ENCODE results near the gene SH2B3. TPM values are rescaled to one million over a fixed set of nuclear protein-coding genes. Genes with fewer than 3 reads are reported as not detected.

The SH2B3 gene
- total and polyA plus RNA-seq, 9 of the 15 experiments (the other 6 are each of a cell fraction or from before 2014, with no cell fraction given), result 10.8 to 75.3 (median 37.4) TPM

DNA sequence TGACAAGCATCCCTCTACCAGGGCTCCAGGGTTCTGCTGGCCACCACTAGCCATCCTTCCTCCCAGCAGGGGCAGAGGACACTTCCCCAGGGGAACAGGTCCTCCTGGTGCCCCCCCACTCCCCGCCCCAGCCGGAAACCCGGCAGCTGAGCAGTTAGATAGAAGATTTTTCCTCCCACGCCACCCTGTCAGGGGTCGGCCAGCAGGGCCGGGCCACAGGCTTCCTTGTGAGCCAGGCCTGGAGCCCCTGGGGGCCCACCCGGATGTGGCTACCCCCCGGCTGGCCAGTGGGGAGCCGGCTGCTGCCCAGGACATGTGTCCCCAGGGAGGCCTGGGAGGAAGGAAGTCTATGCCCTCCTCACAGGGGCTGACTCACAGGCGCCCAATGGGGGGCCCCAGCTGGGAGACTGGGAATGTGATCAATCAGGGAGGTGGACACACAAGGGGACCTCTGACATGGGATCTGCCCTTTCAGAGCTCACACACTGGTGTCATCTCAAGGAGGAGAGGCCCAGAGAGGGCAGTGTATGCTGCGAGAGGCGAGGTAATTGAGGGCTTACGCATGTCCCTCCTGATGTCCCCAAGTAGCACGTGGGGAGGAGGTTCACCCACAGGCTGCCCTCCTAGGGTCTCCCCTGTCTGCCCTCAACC is 4.2 kb downstream of the SH2B3 start (continued):
- TF ChIP-seq, protein P1, sequence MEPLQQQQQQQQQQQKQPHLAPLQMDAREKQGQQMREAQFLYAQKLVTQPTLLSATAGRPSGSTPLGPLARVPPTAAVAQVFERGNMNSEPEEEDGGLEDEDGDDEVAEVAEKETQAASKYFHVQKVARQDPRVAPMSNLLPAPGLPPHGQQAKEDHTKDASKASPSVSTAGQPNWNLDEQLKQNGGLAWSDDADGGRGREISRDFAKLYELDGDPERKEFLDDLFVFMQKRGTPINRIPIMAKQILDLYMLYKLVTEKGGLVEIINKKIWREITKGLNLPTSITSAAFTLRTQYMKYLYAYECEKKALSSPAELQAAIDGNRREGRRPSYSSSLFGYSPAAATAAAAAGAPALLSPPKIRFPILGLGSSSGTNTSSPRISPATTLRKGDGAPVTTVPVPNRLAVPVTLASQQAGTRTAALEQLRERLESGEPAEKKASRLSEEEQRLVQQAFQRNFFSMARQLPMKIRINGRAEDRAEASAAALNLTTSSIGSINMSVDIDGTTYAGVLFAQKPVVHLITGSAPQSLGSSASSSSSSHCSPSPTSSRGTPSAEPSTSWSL (CRISPR knock-in tag; IDR thresholded peaks at IDR 0.05; ENCODE audit: borderline replicate concordance), result no peak
- TF ChIP-seq ASH1L (IDR thresholded peaks at IDR 0.05; ENCODE audit: borderline replicate concordance, low read depth, partially characterized antibody), result no peak
- TF ChIP-seq, protein P2, sequence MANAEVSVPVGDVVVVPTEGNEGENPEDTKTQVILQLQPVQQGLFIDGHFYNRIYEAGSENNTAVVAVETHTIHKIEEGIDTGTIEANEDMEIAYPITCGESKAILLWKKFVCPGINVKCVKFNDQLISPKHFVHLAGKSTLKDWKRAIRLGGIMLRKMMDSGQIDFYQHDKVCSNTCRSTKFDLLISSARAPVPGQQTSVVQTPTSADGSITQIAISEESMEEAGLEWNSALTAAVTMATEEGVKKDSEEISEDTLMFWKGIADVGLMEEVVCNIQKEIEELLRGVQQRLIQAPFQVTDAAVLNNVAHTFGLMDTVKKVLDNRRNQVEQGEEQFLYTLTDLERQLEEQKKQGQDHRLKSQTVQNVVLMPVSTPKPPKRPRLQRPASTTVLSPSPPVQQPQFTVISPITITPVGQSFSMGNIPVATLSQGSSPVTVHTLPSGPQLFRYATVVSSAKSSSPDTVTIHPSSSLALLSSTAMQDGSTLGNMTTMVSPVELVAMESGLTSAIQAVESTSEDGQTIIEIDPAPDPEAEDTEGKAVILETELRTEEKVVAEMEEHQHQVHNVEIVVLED (CRISPR knock-in tag; IDR thresholded peaks at IDR 0.05), result no peak
- peak; percentile 93 for TF ChIP-seq ETV5 (CRISPR knock-in tag; IDR thresholded peaks at IDR 0.05; ENCODE audit: low read depth)
- 0 out of 2 replicates have a peak, but pooled peaks have one; percentile 61 for TF ChIP-seq ZNF175 (CRISPR knock-in tag; IDR thresholded peaks at IDR 0.05; ENCODE audit: low read depth)
- no peak for TF ChIP-seq SP2 (IDR thresholded peaks at IDR 0.05; ENCODE audit: extremely low read depth, low read depth, low read length, poor library complexity, severe bottlenecking)
- TF ChIP-seq, protein P3, sequence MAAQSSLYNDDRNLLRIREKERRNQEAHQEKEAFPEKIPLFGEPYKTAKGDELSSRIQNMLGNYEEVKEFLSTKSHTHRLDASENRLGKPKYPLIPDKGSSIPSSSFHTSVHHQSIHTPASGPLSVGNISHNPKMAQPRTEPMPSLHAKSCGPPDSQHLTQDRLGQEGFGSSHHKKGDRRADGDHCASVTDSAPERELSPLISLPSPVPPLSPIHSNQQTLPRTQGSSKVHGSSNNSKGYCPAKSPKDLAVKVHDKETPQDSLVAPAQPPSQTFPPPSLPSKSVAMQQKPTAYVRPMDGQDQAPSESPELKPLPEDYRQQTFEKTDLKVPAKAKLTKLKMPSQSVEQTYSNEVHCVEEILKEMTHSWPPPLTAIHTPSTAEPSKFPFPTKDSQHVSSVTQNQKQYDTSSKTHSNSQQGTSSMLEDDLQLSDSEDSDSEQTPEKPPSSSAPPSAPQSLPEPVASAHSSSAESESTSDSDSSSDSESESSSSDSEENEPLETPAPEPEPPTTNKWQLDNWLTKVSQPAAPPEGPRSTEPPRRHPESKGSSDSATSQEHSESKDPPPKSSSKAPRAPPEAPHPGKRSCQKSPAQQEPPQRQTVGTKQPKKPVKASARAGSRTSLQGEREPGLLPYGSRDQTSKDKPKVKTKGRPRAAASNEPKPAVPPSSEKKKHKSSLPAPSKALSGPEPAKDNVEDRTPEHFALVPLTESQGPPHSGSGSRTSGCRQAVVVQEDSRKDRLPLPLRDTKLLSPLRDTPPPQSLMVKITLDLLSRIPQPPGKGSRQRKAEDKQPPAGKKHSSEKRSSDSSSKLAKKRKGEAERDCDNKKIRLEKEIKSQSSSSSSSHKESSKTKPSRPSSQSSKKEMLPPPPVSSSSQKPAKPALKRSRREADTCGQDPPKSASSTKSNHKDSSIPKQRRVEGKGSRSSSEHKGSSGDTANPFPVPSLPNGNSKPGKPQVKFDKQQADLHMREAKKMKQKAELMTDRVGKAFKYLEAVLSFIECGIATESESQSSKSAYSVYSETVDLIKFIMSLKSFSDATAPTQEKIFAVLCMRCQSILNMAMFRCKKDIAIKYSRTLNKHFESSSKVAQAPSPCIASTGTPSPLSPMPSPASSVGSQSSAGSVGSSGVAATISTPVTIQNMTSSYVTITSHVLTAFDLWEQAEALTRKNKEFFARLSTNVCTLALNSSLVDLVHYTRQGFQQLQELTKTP (IDR thresholded peaks at IDR 0.05; ENCODE audit: low read depth in 1 of 2, partially characterized antibody in 2 of 2), result no peak
- peak; percentile 98 for TF ChIP-seq ZBTB7A (IDR thresholded peaks at IDR 0.05; ENCODE audit: borderline replicate concordance, control insufficient read depth, low read depth, low read length)
- TF ChIP-seq, protein P4, sequence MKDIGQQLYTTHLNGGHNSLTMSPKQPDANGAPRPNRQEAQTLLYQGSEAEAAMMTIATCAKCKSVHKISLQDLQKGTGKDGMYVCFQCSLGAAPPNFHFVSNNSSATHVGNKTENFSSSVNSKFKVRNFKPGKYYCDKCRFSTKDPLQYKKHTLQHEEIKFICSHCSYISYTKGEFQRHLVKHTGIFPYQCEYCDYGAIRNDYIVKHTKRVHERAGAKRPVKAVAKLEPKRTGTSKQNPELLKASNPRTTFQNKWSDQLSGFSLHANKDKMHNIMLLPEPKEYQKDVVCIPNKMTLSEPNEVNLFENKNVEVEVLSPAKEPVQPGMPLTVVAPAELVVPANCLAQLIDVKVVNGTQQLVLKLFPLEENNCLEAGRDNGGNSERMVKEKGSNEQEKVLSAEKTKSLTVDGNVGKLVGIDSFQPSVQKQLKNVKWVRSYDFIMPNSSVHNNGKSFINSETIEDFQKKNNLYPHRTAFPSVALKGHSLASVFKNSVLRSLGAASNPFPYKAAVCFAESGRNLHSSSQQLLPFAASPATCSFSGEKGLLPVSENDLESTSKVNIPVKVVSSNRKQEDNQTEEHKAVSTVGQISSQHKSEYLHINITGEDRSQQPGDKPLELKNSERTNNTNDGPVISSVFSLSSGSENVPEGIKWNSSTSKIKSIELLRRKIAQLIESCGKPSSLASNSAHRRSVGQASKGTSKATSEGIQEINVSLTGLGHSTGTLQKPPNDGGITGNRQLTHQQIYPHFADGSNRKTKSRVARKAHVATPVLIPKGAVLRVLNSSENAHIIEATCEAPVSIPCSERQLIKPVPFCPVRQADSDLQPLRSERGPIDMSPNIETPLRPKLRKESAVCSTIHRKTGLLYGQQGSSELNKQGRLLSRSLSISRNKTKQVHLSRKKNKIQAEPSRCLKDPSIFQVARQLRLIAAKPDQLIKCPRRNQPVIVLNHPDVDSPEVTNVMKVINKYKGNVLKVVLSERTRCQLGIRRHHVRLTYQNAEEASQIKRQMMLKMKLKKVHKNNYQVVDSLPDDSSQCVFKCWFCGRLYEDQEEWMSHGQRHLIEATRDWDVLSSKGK (CRISPR knock-in tag; IDR thresholded peaks at IDR 0.05), result no peak
- TF ChIP-seq MIER1 (IDR thresholded peaks at IDR 0.05; ENCODE audit: low read depth), result no peak
- TF ChIP-seq JUND (IDR thresholded peaks at IDR 0.05; ENCODE audit: borderline replicate concordance, low read depth, low read length), result peak; percentile 49
- TF ChIP-seq JUND (tag; IDR thresholded peaks at IDR 0.05; ENCODE audit: borderline replicate concordance, low read depth, low read length), result no peak
- TF ChIP-seq FOXK2 (conservative IDR thresholded peaks at IDR 0.05 in 1 of 2, IDR thresholded peaks at IDR 0.05 in 1 of 2; ENCODE audit: low read depth in 2 of 2), result no peak
- TF ChIP-seq, protein P5, sequence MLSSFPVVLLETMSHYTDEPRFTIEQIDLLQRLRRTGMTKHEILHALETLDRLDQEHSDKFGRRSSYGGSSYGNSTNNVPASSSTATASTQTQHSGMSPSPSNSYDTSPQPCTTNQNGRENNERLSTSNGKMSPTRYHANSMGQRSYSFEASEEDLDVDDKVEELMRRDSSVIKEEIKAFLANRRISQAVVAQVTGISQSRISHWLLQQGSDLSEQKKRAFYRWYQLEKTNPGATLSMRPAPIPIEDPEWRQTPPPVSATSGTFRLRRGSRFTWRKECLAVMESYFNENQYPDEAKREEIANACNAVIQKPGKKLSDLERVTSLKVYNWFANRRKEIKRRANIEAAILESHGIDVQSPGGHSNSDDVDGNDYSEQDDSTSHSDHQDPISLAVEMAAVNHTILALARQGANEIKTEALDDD (IDR thresholded peaks at IDR 0.05), result no peak
